ENCODE measurements around the gene TMEM176A.

Gene TMEM176A

GRCh38 chr7:150850273-150850672, 49.7 kb downstream of the TMEM176A start:
- DNase-seq: no peak

DNA sequence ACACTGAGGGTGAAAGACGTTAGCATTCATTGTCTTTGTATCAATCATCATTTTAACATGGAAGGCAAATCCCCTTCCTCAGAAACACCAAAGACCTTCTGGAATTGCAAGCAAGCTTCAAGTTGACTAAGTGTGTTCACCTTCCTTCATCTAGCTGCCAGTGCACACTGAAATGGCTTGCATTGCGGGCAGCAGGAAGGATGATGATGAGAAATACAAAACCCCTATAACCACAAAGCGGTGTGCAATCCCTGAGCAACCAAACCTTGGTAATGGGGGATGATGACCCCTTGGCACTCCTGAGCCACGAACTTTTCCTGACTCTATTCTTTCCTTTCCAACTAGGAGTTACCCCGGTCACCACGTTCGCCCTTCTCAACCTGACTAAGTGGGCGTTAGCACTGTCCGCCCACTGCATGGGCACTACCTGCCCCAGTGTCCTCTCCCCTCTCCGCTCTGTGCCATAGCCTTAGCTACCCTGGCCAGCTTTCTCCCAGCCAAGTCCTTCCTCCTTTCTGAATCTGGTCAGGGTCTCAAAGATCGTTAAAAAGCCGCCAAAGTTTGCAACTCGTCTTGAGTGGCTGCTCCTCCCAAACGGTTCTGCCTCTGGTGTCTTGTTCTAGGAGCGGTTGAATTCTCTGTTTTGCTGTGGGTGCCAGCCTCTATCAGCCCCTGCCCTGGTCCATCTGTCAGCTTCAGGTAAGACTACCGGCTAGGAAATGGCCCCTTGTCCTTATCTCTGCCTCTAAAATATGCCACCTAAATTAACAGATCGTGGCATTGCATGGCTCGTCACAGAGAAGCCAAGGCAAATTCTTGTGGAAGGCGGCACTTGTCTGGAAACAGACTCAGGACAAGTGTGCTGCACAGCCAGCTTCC, 51.2 kb downstream of the TMEM176A start:
- DNase-seq: no peak

DNA sequence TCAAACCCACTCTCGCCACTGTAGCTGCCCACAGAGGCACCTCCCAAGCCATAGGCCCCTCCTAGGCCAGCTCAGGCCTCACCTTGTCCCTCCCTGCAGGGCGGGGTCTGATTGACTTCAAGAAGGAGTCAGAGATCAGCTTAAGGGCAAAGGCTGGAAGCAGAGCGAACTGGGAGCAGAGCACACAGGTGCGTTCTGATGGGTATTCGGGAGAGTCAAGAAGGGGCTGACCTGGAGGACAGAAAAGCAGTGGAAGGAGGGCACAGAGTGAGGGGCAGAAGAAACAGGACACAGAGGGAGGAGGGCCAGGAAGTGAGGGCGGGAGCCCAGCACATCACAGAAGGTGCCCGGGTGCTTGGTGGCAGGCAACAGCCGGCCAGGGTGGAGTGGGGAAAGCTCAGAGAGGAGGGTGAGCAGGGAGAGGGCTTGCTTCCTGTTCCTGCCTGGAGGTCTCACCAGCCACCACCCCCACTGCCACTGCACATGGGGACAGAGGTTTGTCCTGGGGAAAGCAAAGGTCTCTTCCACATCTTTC, 51.9 kb downstream of the TMEM176A start, which contains the start of gene AOC1:
TSS of gene AOC1 (plus strand) at position 147 of the 535 bp plus-strand sequence. CDS start 3,954 bp downstream, outside the sequence.
- DNase-seq: peak; percentile 54

- DNase-seq: no peak
These were observed 53.8 kb downstream of the TMEM176A start for GRCh38 chr7:150854066-150855000.
